Measurements from ENCODE around the gene PLCE1. TPM values are rescaled to one million over a fixed set of nuclear protein-coding genes. Genes with fewer than 3 reads are reported as not detected.

The PLCE1 gene
- total and polyA plus RNA-seq, 2 of the 13 experiments (the other 11 are each of a cell fraction or from before 2014, with no cell fraction given): 0.04 TPM; not detected in 1

- H3K4me3 ChIP-seq (replicated peaks in 1 of 3; ENCODE audit: insufficient read depth in 1 of 3, low read depth in 2 of 3, low read length in 3 of 3): no peak overlapping the region; a peak in 1 of 6 replicates
- BruUV-seq (replicated peaks): no TSS peak
- H4K20me1 ChIP-seq (ENCODE audit: insufficient read depth, low read length): no peaks in the 10 kb centered on the region
- H3K79me2 ChIP-seq (ENCODE audit: insufficient read depth, low read length): no peaks in the 10 kb centered on the region
- POLR2A ChIA-PET: no interaction called here
- no peak overlapping the region for H3K9ac ChIP-seq (ENCODE audit: insufficient read depth, low read depth, low read length)
- intact Hi-C loops (cut with micrococcal nuclease; ENCODE audit: unreplicated experiment) (no loop called here), in situ Hi-C loops (cut with HindIII; ENCODE audit: extremely low pct_ligation_motif_present, low pct_unique_long_range_greater_than_20kb) (no loop called here)
- peak; percentile 57 for DNase-seq (ENCODE audit: low spot score)
- H3K27ac ChIP-seq (ENCODE audit: extremely low read length, insufficient read depth, low read length): no peak overlapping the region
- no peaks in the 10 kb centered on the region for H3K9me3 ChIP-seq (ENCODE audit: low read length)
- peak overlapping the region; percentile 38 for H3K4me2 ChIP-seq (ENCODE audit: low read depth, low read length)
- WGBS (ENCODE audit: low lambda C conversion rate): 3% methylated on average over 6 of the region's 8 CpGs
- peak; percentile 84 for ATAC-seq
- H3K27me3 ChIP-seq (ENCODE audit: control insufficient read depth in 1 of 2, insufficient read depth in 2 of 2, low read length in 2 of 2): peaks cover 2 to 21% of the 10 kb centered on the region in 2 experiments; a peak in 2 of 5 replicates
- no peak overlapping the region for H2AFZ ChIP-seq (ENCODE audit: low read length)
- no peaks in the 10 kb centered on the region for H3K36me3 ChIP-seq (replicated peaks in 1 of 2; ENCODE audit: control insufficient read depth in 1 of 2, insufficient read depth in 2 of 2, low read length in 2 of 2)
- CTCF ChIA-PET (ENCODE audit: low intra/inter-chr PET ratio, low total read pairs): no interaction called here
- peaks cover 28% of the 10 kb centered on the region for H3K4me1 ChIP-seq (ENCODE audit: insufficient read depth, low read length)
- FAIRE-seq: peak; percentile 78
- TF ChIP-seq SUZ12 (IDR thresholded peaks at IDR 0.05; ENCODE audit: low read depth, low read length) (no peak), SIX4 (CRISPR knock-in tag; IDR thresholded peaks at IDR 0.05) (no peak), BCL6 (CRISPR knock-in tag; IDR thresholded peaks at IDR 0.05) (0 out of 2 replicates have a peak, but pooled peaks have one; percentile 11), ZNF83 (CRISPR knock-in tag; IDR thresholded peaks at IDR 0.05; ENCODE audit: borderline replicate concordance) (no peak), HDAC6 (IDR thresholded peaks at IDR 0.05; ENCODE audit: low read depth, low read length) (no peak), FOSL1 (CRISPR knock-in tag; IDR thresholded peaks at IDR 0.05; ENCODE audit: borderline replicate concordance) (peak; percentile 52; the same call in 1 of the 2 replicates), JUN (CRISPR knock-in tag; IDR thresholded peaks at IDR 0.05) (peak; percentile 63; the same call in 1 of the 2 replicates), ARHGAP35 (CRISPR knock-in tag; IDR thresholded peaks at IDR 0.05; ENCODE audit: borderline replicate concordance) (no peak), ZNF543 (CRISPR knock-in tag; IDR thresholded peaks at IDR 0.05) (no peak), ZSCAN30 (CRISPR knock-in tag; IDR thresholded peaks at IDR 0.05) (no peak), TEAD3 (CRISPR knock-in tag; optimal IDR thresholded peaks at IDR 0.05; ENCODE audit: borderline replicate concordance) (peak; percentile 76), TBL1XR1 (IDR thresholded peaks at IDR 0.05; ENCODE audit: borderline replicate concordance, low read length, partially characterized antibody) (no peak), ARID5B (CRISPR knock-in tag; IDR thresholded peaks at IDR 0.05) (no peak), CREBL2 (CRISPR knock-in tag; IDR thresholded peaks at IDR 0.05; ENCODE audit: borderline replicate concordance) (no peak), XRCC5 (optimal IDR thresholded peaks at IDR 0.05; ENCODE audit: low read length) (peak; percentile 65), REL (CRISPR knock-in tag; conservative IDR thresholded peaks at IDR 0.05) (no peak)
- TF ChIP-seq, protein P1, sequence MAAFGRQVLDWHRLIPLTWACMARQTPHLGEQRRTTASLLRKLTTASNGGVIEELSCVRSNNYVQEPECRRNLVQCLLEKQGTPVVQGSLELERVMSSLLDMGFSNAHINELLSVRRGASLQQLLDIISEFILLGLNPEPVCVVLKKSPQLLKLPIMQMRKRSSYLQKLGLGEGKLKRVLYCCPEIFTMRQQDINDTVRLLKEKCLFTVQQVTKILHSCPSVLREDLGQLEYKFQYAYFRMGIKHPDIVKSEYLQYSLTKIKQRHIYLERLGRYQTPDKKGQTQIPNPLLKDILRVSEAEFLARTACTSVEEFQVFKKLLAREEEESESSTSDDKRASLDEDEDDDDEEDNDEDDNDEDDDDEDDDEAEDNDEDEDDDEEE (CRISPR knock-in tag; IDR thresholded peaks at IDR 0.05): no peak
- TF ChIP-seq, protein P2, sequence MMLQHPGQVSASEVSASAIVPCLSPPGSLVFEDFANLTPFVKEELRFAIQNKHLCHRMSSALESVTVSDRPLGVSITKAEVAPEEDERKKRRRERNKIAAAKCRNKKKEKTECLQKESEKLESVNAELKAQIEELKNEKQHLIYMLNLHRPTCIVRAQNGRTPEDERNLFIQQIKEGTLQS (CRISPR knock-in tag; IDR thresholded peaks at IDR 0.05): peak; percentile 80
- TF ChIP-seq, protein P3, sequence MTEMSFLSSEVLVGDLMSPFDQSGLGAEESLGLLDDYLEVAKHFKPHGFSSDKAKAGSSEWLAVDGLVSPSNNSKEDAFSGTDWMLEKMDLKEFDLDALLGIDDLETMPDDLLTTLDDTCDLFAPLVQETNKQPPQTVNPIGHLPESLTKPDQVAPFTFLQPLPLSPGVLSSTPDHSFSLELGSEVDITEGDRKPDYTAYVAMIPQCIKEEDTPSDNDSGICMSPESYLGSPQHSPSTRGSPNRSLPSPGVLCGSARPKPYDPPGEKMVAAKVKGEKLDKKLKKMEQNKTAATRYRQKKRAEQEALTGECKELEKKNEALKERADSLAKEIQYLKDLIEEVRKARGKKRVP (CRISPR knock-in tag; IDR thresholded peaks at IDR 0.05): no peak
Measured at GRCh38 chr10:93991596-93992284, 2.0 kb upstream of the PLCE1 start.
